H1 (cell line): Measurements from ENCODE around the gene RMDN2. TPM values are rescaled to one million over a fixed set of nuclear protein-coding genes. Genes with fewer than 3 reads are reported as not detected.

Experiments used
- CTCF ChIA-PET: fragments of 300-600 bp; sonication (Branson Sonifier 250); formaldehyde crosslinking; loops from one replicate; lab custom pipeline; 2021; ENCODE audit not compliant: partially characterized antibody; lab: Charles Lee
- POLR2A ChIA-PET: fragments of 300-600 bp; sonication (Branson Sonifier 250); formaldehyde crosslinking; loops from one replicate; lab custom pipeline; 2021; ENCODE audit warnings: inconsistent platforms; ENCODE audit not compliant: partially characterized antibody; lab: Charles Lee
- DNase-seq, 2 experiments: peaks; one replicate each; pipeline versions ENCODE4 v3.0.0 to v3.0.0-alpha.2; 2010 to 2022; ENCODE audit warnings: low spot score in 2 of 2, low read depth in 1 of 2, mixed read lengths in 1 of 2
- FAIRE-seq: peaks from 2 replicates; lab custom pipeline; 2011; peaks lifted over from hg19 to GRCh38; lab: Jason Lieb, UNC
- H2AFZ ChIP-seq: 2 replicates; pipeline ENCODE4 v1.8.1; 2012; ENCODE audit warnings: low read length, inconsistent platforms
- H2AK5ac ChIP-seq: 2 replicates; pipeline ENCODE4 v1.6.1; 2013; ENCODE audit warnings: low read depth, low read length
- H2BK120ac ChIP-seq: replicated peaks from 2 replicates; pipeline ENCODE3; 2013; ENCODE audit warnings: low read depth, low read length, inconsistent platforms
- H2BK12ac ChIP-seq: 2 replicates; pipeline ENCODE4 v1.6.1; 2013; ENCODE audit warnings: low read depth, low read length
- H2BK15ac ChIP-seq: 2 replicates; pipeline ENCODE4 v1.6.1; 2013; ENCODE audit warnings: low read length
- H2BK20ac ChIP-seq: 2 replicates; pipeline ENCODE4 v1.6.1; 2013; ENCODE audit warnings: low read length
- H2BK5ac ChIP-seq: 2 replicates; pipeline ENCODE4 v1.6.1; 2013; ENCODE audit warnings: low read depth, low read length
- H3K14ac ChIP-seq: 2 replicates; pipeline ENCODE4 v1.6.1; 2013; ENCODE audit warnings: inconsistent platforms; ENCODE audit not compliant: insufficient read length
- H3K18ac ChIP-seq: 2 replicates; pipeline ENCODE4 v1.6.1; 2013; ENCODE audit warnings: low read length; ENCODE audit errors: extremely low read depth
- H3K23ac ChIP-seq: 2 replicates; pipeline ENCODE4 v1.6.1; 2013; ENCODE audit warnings: inconsistent platforms; ENCODE audit not compliant: insufficient read length
- H3K23me2 ChIP-seq: 2 replicates; pipeline ENCODE4 v1.6.1; 2013; ENCODE audit warnings: low read depth, low read length
- H3K27ac ChIP-seq: 2 replicates; pipeline ENCODE4 v1.6.1; 2011; ENCODE audit warnings: low read depth, low read length, inconsistent platforms
- H3K27me3 ChIP-seq, 4 experiments: replicated peaks in 1 of 4; 1 replicate in 1 of 4; 2 replicates in 3 of 4; pipeline versions ENCODE4 v1.6.1 to v1.8.1; 2011 to 2013; ENCODE audit warnings: low read length in 3 of 4, mild to moderate bottlenecking in 3 of 4, inconsistent platforms in 2 of 4, mixed read lengths in 2 of 4, moderate library complexity in 1 of 4; ENCODE audit not compliant: control insufficient read depth in 3 of 4, insufficient read depth in 3 of 4; ENCODE audit errors: extremely low read depth in 1 of 4
- H3K36me3 ChIP-seq, 4 experiments: 2 replicates each; pipeline versions ENCODE4 v1.6.1 to v1.8.1; 2011 to 2013; ENCODE audit warnings: mild to moderate bottlenecking in 4 of 4, low read length in 3 of 4, moderate library complexity in 2 of 4, control low read depth in 1 of 4, inconsistent platforms in 1 of 4; ENCODE audit not compliant: insufficient read depth in 4 of 4, control insufficient read depth in 2 of 4
- H3K4ac ChIP-seq: replicated peaks from 2 replicates; pipeline ENCODE3; 2013; ENCODE audit warnings: low read length, low read depth, mixed read lengths, inconsistent platforms; ENCODE audit not compliant: insufficient read length
- H3K4me1 ChIP-seq, 4 experiments: replicated peaks in 1 of 4; 1 replicate in 1 of 4; 2 replicates in 3 of 4; pipeline versions ENCODE4 v1.6.1 to v1.8.1; 2011 to 2013; ENCODE audit warnings: low read length in 3 of 4, inconsistent platforms in 2 of 4, mixed read lengths in 1 of 4; ENCODE audit not compliant: insufficient read depth in 4 of 4, control insufficient read depth in 3 of 4
- H3K4me2 ChIP-seq, 2 experiments: 2 replicates each; pipeline versions ENCODE4 v1.6.1 to v1.8.1; 2011 to 2013; ENCODE audit warnings: low read depth in 2 of 2, low read length in 2 of 2, control low read depth in 1 of 2, inconsistent platforms in 1 of 2, mild to moderate bottlenecking in 1 of 2; ENCODE audit not compliant: insufficient read depth in 1 of 2
- H3K4me3 ChIP-seq, 4 experiments: fragments of 200-600, 300-600 bp in 1 of 4; sonication (generic), shearing (Covaris generic), sonication (Bioruptor Twin) in 1 of 4; 2 replicates each; pipeline versions ENCODE4 v1.5.1 to v1.8.1; 2011 to 2016; ENCODE audit warnings: low read length in 4 of 4, low read depth in 3 of 4, control low read depth in 2 of 4, inconsistent platforms in 2 of 4, mild to moderate bottlenecking in 2 of 4, mixed read lengths in 1 of 4, moderate library complexity in 1 of 4; ENCODE audit not compliant: insufficient read depth in 2 of 4; ENCODE audit errors: extremely low read depth in 1 of 4
- H3K56ac ChIP-seq: replicated peaks from 2 replicates; pipeline ENCODE3; 2013; ENCODE audit warnings: low read depth, mild to moderate bottlenecking, mixed read lengths, low read length, inconsistent platforms; ENCODE audit not compliant: insufficient read length
- H3K79me1 ChIP-seq: 2 replicates; pipeline ENCODE4 v1.6.1; 2013; ENCODE audit warnings: low read depth, low read length, control low read depth
- H3K79me2 ChIP-seq, 2 experiments: 2 replicates each; pipeline versions ENCODE4 v1.6.1 to v1.8.1; 2012 to 2013; ENCODE audit warnings: low read length in 2 of 2, mild to moderate bottlenecking in 2 of 2, inconsistent platforms in 1 of 2; ENCODE audit not compliant: insufficient read depth in 2 of 2, control insufficient read depth in 1 of 2
- H3K9ac ChIP-seq, 4 experiments: replicated peaks in 1 of 4; 1 replicate in 1 of 4; 2 replicates in 3 of 4; pipeline versions ENCODE4 v1.6.1 to v1.8.1; 2011 to 2013; ENCODE audit warnings: low read depth in 3 of 4, low read length in 3 of 4, control low read depth in 2 of 4, mild to moderate bottlenecking in 2 of 4, moderate library complexity in 2 of 4, inconsistent platforms in 1 of 4; ENCODE audit errors: extremely low read depth in 1 of 4
- H3K9me3 ChIP-seq, 2 experiments: 2 replicates each; pipeline versions ENCODE4 v1.6.1 to v1.8.1; 2012 to 2013; ENCODE audit warnings: mild to moderate bottlenecking in 2 of 2, moderate library complexity in 2 of 2, control low read depth in 1 of 2, inconsistent platforms in 1 of 2, low read depth in 1 of 2, low read length in 1 of 2, mixed read lengths in 1 of 2; ENCODE audit not compliant: insufficient read depth in 2 of 2
- H4K20me1 ChIP-seq, 2 experiments: replicated peaks in 1 of 2; 2 replicates each; pipeline versions ENCODE3 to v1.8.1; 2011 to 2013; ENCODE audit warnings: inconsistent platforms in 2 of 2, low read length in 2 of 2, mild to moderate bottlenecking in 1 of 2; ENCODE audit not compliant: insufficient read depth in 2 of 2, control insufficient read depth in 1 of 2
- H4K5ac ChIP-seq: 2 replicates; pipeline ENCODE4 v1.6.1; 2013; ENCODE audit warnings: low read length, low read depth, mixed read lengths, inconsistent platforms; ENCODE audit not compliant: insufficient read length
- H4K8ac ChIP-seq: 2 replicates; pipeline ENCODE4 v1.8.0; 2013; ENCODE audit warnings: mild to moderate bottlenecking, moderate library complexity, low read length, inconsistent platforms; ENCODE audit not compliant: insufficient read depth; ENCODE audit errors: extremely low read depth
- H4K91ac ChIP-seq: replicated peaks from 2 replicates; pipeline ENCODE3; 2013; ENCODE audit warnings: low read length, mixed read lengths, inconsistent platforms; ENCODE audit not compliant: insufficient read length
- EP300 ChIP-seq, 2 experiments: IDR thresholded peaks; 1 replicate in 1 of 2; 2 replicates in 1 of 2; pipeline ENCODE4 v1.6.1; 2011 to 2012; ENCODE audit warnings: low read depth in 2 of 2, low read length in 2 of 2, mild to moderate bottlenecking in 2 of 2, borderline replicate concordance in 1 of 2, inconsistent platforms in 1 of 2, moderate library complexity in 1 of 2
- HDAC6 ChIP-seq: IDR thresholded peaks from one replicate; pipeline ENCODE4 v1.7.1; 2012; ENCODE audit warnings: low read depth, mild to moderate bottlenecking, inconsistent platforms, low read length, moderate library complexity
- JUN ChIP-seq: IDR thresholded peaks from 2 replicates; pipeline ENCODE4 v1.6.1; 2011; ENCODE audit warnings: low read depth, mild to moderate bottlenecking, improper control_type of control experiment, low read length
- SAP30 ChIP-seq: fragments of 300-600 bp; sonication (generic); IDR thresholded peaks from 2 replicates; pipeline ENCODE4 v1.7.1; 2012; ENCODE audit warnings: low read length, moderate library complexity, mild to moderate bottlenecking, inconsistent platforms; ENCODE audit not compliant: insufficient read depth, insufficient replicate concordance
- SP2 ChIP-seq: IDR thresholded peaks from 2 replicates; pipeline ENCODE4 v1.6.1; 2012; ENCODE audit warnings: mild to moderate bottlenecking, low read length, inconsistent platforms
- WGBS, 2 experiments: shearing (Covaris generic) in 1 of 2; methylation state at CpG; one replicate each; pipeline versions ENCODE4 v1.1.6 to v1.1.7; 2013 to 2015; ENCODE audit warnings: low lambda C conversion rate in 2 of 2, mixed read lengths in 2 of 2, inconsistent platforms in 1 of 2, low coverage in 1 of 2, missing lambda C conversion rate in 1 of 2; ENCODE audit not compliant: insufficient replicate concordance in 2 of 2, insufficient coverage in 1 of 2, insufficient read length in 1 of 2; ENCODE audit errors: extremely low coverage in 1 of 2, missing lambda C conversion rate in 1 of 2; 5-methylcytosine and 5-hydroxymethylcytosine counted together
- polyA plus RNA-seq, 7 experiments: library from polyadenylated mRNA; depleted of rRNA in 3 of 7; stranded (reverse) in 5 of 7; unstranded in 2 of 7; fragments of >200 nt in 5 of 7; fragments of 200-250 nt in 2 of 7; gene quantifications; 1 replicate in 5 of 7; 2 replicates in 1 of 7; 4 replicates in 1 of 7; pipeline versions ENCODE4 v1.2.1 to v1.2.3, GENCODE V29; 2011 to 2013; ENCODE audit warnings: missing spikeins in 2 of 7, mixed read lengths in 2 of 7
- total RNA-seq: library from RNA; stranded (reverse); fragmentation: NEBNext Ultra II Directional; extraction: Animal tissue kit (Norgen Biotek cat#: 25700); gene quantifications from 2 replicates; pipeline ENCODE4 v1.2.1, GENCODE V29; 2021

Gene RMDN2
- total and polyA plus RNA-seq, 2 of the 8 experiments (the other 6 are each of a cell fraction or from before 2014, with no cell fraction given), result 0.53 to 3.0 TPM

- Histone ChIP-seq H3K36me3 (no peaks in the 10 kb centered on the region), H3K4me2 (no peak overlapping the region), H3K23me2 (no peaks in the 10 kb centered on the region), H3K9ac (no peak overlapping the region), H2BK5ac (no peak overlapping the region), H4K91ac (no peak overlapping the region), H3K4me1 (no peaks in the 10 kb centered on the region), H2BK120ac (no peak overlapping the region), H2BK15ac (no peak overlapping the region), H4K5ac (no peak overlapping the region), H3K56ac (no peak overlapping the region), H2BK20ac (no peak overlapping the region), H2BK12ac (no peak overlapping the region), H3K9me3 (no peaks in the 10 kb centered on the region), H3K14ac (no peak overlapping the region), H3K27ac (no peak overlapping the region), H3K23ac (no peak overlapping the region), H3K4me3 (no peak overlapping the region), H2AFZ (no peak overlapping the region), H3K79me1 (no peaks in the 10 kb centered on the region), H3K4ac (no peak overlapping the region), H4K20me1 (no peaks in the 10 kb centered on the region), H3K27me3 (no peaks in the 10 kb centered on the region), H2AK5ac (no peak overlapping the region), H4K8ac (no peak overlapping the region), H3K79me2 (no peaks in the 10 kb centered on the region), H3K18ac (no peak overlapping the region)
- WGBS, 2 experiments, result 65% methylated on average over 6 of the region's 7 CpGs; no CpG with 5 or more reads in 1 of the 2 experiments
- no peak for DNase-seq
- no peak for FAIRE-seq
- ChIA-PET CTCF (interaction anchor here (0.8 kb wide), 1 partner anchor 146 kb away, joined by 3 read pairs; no protein-coding TSS in a partner anchor), POLR2A (no interaction called here)
- TF ChIP-seq JUN (no peak), SP2 (no peak), HDAC6 (no peak), SAP30 (no peak), EP300 (IDR thresholded peaks at IDR 0.05; ENCODE audit: borderline replicate concordance in 1 of 2, low read depth in 2 of 2, low read length in 2 of 2) (no peak)
Observed at GRCh38 chr2:37892436-37893114, 32.5 kb upstream of the RMDN2 start.
